ENCODE data around the gene SECISBP2L.
A peak's percentile ranks its signal among the peaks of the same experiment; 100 is the strongest.

SECISBP2L gene

DNA sequence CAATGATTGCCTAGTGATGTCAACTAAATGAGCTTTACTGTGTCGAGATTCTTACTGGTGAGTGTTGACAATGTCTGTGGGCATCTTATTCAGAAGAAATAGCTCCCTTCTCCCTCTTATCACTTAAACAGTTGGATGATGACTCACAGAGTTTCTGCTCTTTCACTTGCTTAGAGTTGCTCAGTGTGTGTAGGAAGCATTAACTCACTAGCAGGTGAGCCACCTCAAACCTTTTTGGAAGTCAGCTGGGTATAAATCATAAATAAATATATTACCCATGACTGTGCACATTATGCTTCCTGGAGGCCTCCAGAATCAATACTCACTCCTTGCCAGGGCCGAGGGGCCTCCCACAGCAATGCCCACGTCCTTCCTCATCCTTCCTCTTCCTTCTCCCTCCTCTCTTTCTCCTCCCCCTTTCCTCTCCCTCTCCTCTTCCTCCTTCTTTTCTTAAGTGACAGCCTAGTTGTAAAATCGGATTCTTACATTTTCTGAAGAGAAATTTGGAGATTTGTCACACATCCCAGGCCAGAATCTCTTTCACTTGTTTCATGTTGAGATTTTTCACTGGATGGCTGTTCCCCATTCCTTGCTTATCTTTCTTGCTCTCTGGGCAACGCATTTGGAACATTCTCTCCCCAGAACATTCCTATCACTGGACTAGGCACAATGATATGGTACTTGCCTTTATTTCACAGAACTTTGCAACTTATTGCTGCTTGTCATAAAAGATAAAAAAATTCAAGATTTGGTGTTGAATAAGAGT lies 100.0 kb downstream of the SECISBP2L start:
- Mint-ChIP-seq H3K27ac (no peak overlapping the region), H3K4me1 (no peaks in the 10 kb centered on the region), H3K4me3 (peak overlapping the region; percentile 2), H3K9me3 (peaks cover 2% of the 10 kb centered on the region), H3K36me3 (no peaks in the 10 kb centered on the region), H3K27me3 (peaks cover 16% of the 10 kb centered on the region)
- ATAC-seq (ENCODE audit: low read depth) (no peak), DNase-seq (ENCODE audit: low spot score in 2 of 2) (no peak)

DNA sequence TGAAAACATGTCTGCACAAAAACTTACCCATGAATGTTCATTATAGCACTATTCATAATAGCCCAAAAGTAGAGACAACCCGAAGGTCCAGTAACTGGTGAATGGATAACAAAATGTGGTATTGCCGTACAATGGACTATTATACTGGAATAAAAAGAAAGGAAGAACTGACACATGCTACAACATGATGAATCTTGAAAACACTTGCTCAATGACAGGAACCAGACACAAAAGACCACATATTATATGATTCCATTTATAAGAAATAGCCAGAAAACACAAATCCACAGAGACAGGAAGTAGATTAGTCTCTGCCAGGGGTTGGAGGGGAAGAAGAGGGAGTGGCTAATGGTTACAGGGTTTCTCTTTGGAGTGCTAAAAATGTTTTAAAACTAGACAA lies 100.9 kb downstream of the SECISBP2L start:
- Mint-ChIP-seq H3K27me3 (peaks cover 15% of the 10 kb centered on the region), H3K27ac (no peak overlapping the region), H3K36me3 (no peaks in the 10 kb centered on the region), H3K9me3 (peaks cover 2% of the 10 kb centered on the region), H3K4me3 (no peak overlapping the region), H3K4me1 (peaks cover 3% of the 10 kb centered on the region)
- DNase-seq (ENCODE audit: low spot score in 2 of 2) = no peak
- ATAC-seq (ENCODE audit: low read depth) = no peak

DNA sequence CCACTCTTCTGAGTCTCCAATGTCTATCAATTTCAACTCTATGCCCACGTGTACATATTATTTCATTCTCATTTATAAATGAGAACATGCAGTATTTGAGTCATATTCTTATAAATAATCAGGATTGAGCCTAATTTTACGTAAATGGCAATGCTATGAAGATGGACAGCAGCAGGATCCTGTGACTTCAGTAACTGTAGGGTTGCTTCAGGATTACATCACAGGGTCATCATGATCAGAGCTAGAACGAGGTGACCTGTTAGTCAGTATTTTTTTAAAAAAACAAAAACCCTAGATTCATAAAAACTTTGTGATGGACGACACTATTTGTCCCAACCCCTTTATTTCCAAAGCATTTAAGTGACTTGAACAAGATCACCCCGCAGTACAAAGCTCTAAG lies 104.3 kb downstream of the SECISBP2L start:
- H3K9me3 Mint-ChIP-seq = peaks cover 2% of the 10 kb centered on the region
- H3K4me3 Mint-ChIP-seq = no peak overlapping the region
- peaks cover 3% of the 10 kb centered on the region for H3K4me1 Mint-ChIP-seq
- H3K27ac Mint-ChIP-seq = no peak overlapping the region
- peaks cover 19% of the 10 kb centered on the region for H3K27me3 Mint-ChIP-seq
- H3K36me3 Mint-ChIP-seq = no peaks in the 10 kb centered on the region
- ATAC-seq (ENCODE audit: low read depth) (no peak), DNase-seq (ENCODE audit: low spot score in 2 of 2) (no peak)

- Mint-ChIP-seq H3K9me3 (peaks cover 2% of the 10 kb centered on the region), H3K36me3 (no peaks in the 10 kb centered on the region), H3K27me3 (peaks cover 19% of the 10 kb centered on the region), H3K27ac (no peak overlapping the region), H3K4me1 (peaks cover 3% of the 10 kb centered on the region), H3K4me3 (no peak overlapping the region)
- ATAC-seq (ENCODE audit: low read depth) (peak; percentile 42), DNase-seq (ENCODE audit: low spot score in 2 of 2) (no peak)
Measured at GRCh38 chr15:48940508-48940907, 105.7 kb downstream of the SECISBP2L start.

- H3K36me3 Mint-ChIP-seq = no peaks in the 10 kb centered on the region
- no peak overlapping the region for H3K27ac Mint-ChIP-seq
Measured at GRCh38 chr15:48939648-48940047, 106.6 kb downstream of the SECISBP2L start.

More at GRCh38 chr15:48939648-48940047, 106.6 kb downstream of the SECISBP2L start:
- no peak for ATAC-seq (ENCODE audit: low read depth)
- H3K4me3 Mint-ChIP-seq = no peak overlapping the region
- peaks cover 19% of the 10 kb centered on the region for H3K27me3 Mint-ChIP-seq
- peaks cover 2% of the 10 kb centered on the region for H3K9me3 Mint-ChIP-seq
- DNase-seq (ENCODE audit: low spot score in 2 of 2) = no peak
- H3K4me1 Mint-ChIP-seq = peaks cover 3% of the 10 kb centered on the region

All from memory B cell (primary cell).